Right lobe of liver (tissue), 6 donors: ENCODE data around the gene ISLR2. TPM values are rescaled to one million over a fixed set of nuclear protein-coding genes. Genes with fewer than 3 reads are reported as not detected.

ENCODE experiments used
- ATAC-seq, 4 donors: fragments of 200-7000 bp; cut with Tn5 transposase; one replicate each; pipeline ENCODE4 v1.9.1; 2020; ENCODE audit warnings: mild to moderate bottlenecking in 4 of 4, moderate library complexity in 4 of 4
- DNase-seq, 3 donors: peaks; one replicate each; pipeline ENCODE4 v3.0.0-alpha.2; 2020
- H3K27ac ChIP-seq, 3 donors: fragments of 200-600 bp; one replicate each; pipeline ENCODE4 v1.8.0; 2022
- H3K27me3 ChIP-seq, 2 donors: fragments of 200-600 bp; one replicate each; pipeline ENCODE4 v1.8.0; 2022
- H3K36me3 ChIP-seq, 4 donors: fragments of 200-600 bp; sonication (generic) in 1 of 4; one replicate each; pipeline versions ENCODE4 v1.5.1 to v1.8.0; 2017 to 2022; ENCODE audit warnings: control low read depth in 1 of 4
- H3K4me1 ChIP-seq, 4 donors: fragments of 200-600 bp; sonication (generic) in 1 of 4; one replicate each; pipeline versions ENCODE4 v1.5.1 to v1.8.0; 2017 to 2022; ENCODE audit warnings: control low read depth in 1 of 4
- H3K4me3 ChIP-seq, 3 donors: fragments of 200-600 bp; one replicate each; pipeline ENCODE4 v1.8.0; 2022
- H3K9me3 ChIP-seq, 4 donors: fragments of 200-600 bp; sonication (generic) in 1 of 4; one replicate each; pipeline versions ENCODE4 v1.5.1 to v1.8.0; 2017 to 2022; ENCODE audit warnings: control low read depth in 1 of 4
- POLR2A ChIP-seq: fragments of 450-650 bp; IDR thresholded peaks from one replicate; pipeline ENCODE4 v1.6.1; 2017; ENCODE audit warnings: antibody characterized with exemption, mild to moderate bottlenecking
- WGBS: methylation state at CpG from one replicate; pipeline ENCODE4 v1.1.6; 2018; ENCODE audit warnings: low coverage, low lambda C conversion rate; ENCODE audit not compliant: insufficient coverage; ENCODE audit errors: missing lambda C conversion rate; 5-methylcytosine and 5-hydroxymethylcytosine counted together
- intact Hi-C, 2 donors: fragments of 100-400 bp; cut with DNase I; formaldehyde crosslinking; loops; one replicate each; pipeline versions ENCODE4 v1.11.2 to v1.14.1; 2022
- total RNA-seq, 6 experiments: library from RNA; depleted of rRNA in 2 of 6; stranded (reverse); fragments of >200 nt in 2 of 6; fragmentation: NEBNext Ultra II Directional in 3 of 6; extraction: Animal tissue kit (Norgen Biotek cat#: 25700) in 3 of 6; gene quantifications; one replicate each; pipeline versions ENCODE4 v1.1.0 to v1.2.4, GENCODE V29; 2016 to 2023
- TF ChIP-seq, protein P1 (sequence below), 4 donors: fragments of 200-600 bp in 3 of 4; fragments of 450-650 bp in 1 of 4; IDR thresholded peaks; one replicate each; pipeline versions ENCODE4 v1.5.1 to v1.8.0; 2016 to 2022; ENCODE audit warnings: antibody characterized with exemption in 4 of 4, mild to moderate bottlenecking in 2 of 4
- donor health status: DM: no; HTN: yes; CAD: no.
- donor health status: DM: no; HTN: no; CAD: no.
- donor health status: DM: no; HTN: no; CAD: no.
- donor health status: DM: no; HTN: yes; CAD: no.
- donor health status: DM: no; HTN: yes; CAD: no.

ISLR2 gene
- total RNA-seq, 6 experiments from 2014 or later, result 0.04 TPM; not detected in 5

DNA sequence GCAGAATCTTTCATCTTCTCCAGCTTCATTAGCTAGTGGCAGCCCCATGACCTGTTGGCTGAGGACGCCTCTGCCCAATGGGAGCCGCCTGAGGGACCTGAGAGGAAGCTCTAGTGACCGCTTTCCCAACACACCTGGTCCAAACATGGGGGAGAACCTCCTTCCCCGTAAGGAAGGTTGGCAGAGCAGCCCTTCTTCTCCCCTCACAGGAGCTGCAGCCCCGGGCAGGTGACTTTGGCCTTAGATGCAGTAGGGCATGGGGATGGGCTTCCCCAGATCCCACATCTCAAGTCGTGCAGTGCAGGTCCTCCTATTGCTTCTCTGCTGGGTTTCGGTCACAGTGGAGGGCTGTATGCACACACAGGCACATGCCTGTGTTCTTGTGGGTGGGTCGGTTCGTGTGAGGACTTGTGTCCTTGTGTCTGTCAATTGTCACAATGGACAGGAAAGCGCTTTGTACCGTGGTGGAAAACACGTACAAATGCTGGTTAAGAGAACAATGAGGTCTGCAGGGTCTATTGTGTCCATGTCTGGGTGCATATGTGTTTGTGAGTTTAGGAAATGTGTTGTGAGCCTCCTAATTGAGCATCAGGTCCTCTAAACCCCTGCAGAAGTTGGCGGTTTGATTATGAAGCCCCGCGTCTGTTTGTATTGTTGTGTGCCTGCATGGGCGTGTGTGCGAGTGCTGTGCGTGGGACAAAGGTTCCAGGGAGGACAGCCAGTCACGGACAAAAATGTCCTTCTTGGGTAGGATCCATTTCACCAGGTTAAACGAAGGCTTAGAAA lies 1.4 kb downstream of the ISLR2 start:
- peaks cover 0 to 36% (median 5%) of the 10 kb centered on the region in 4 donors for H3K4me1 ChIP-seq
- 15% methylated on average over 16 of the region's 20 CpGs for WGBS
- DNase-seq (no peak), ATAC-seq (no peak)
- no peak overlapping the region for H3K4me3 ChIP-seq
- intact Hi-C loops, result loop anchor here in 1 of 2 donors (5.0 kb wide), 1 partner anchor 170 kb away; no protein-coding TSS in a partner anchor
- no peak overlapping the region for H3K27ac ChIP-seq
- TF ChIP-seq, protein P1, sequence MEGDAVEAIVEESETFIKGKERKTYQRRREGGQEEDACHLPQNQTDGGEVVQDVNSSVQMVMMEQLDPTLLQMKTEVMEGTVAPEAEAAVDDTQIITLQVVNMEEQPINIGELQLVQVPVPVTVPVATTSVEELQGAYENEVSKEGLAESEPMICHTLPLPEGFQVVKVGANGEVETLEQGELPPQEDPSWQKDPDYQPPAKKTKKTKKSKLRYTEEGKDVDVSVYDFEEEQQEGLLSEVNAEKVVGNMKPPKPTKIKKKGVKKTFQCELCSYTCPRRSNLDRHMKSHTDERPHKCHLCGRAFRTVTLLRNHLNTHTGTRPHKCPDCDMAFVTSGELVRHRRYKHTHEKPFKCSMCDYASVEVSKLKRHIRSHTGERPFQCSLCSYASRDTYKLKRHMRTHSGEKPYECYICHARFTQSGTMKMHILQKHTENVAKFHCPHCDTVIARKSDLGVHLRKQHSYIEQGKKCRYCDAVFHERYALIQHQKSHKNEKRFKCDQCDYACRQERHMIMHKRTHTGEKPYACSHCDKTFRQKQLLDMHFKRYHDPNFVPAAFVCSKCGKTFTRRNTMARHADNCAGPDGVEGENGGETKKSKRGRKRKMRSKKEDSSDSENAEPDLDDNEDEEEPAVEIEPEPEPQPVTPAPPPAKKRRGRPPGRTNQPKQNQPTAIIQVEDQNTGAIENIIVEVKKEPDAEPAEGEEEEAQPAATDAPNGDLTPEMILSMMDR (IDR thresholded peaks at IDR 0.05), result no peak
- TF ChIP-seq POLR2A, result no peak
- H3K27me3 ChIP-seq, result peaks cover 24 to 39% of the 10 kb centered on the region in 2 donors
- no peaks in the 10 kb centered on the region for H3K9me3 ChIP-seq
- no peaks in the 10 kb centered on the region for H3K36me3 ChIP-seq

- 18% methylated on average over 33 of the region's 90 CpGs for WGBS
- no peaks in the 10 kb centered on the region for H3K9me3 ChIP-seq
- no peaks in the 10 kb centered on the region for H3K36me3 ChIP-seq
- DNase-seq (no peak), ATAC-seq (no peak)
- TF ChIP-seq, protein P1 (IDR thresholded peaks at IDR 0.05), result no peak
- TF ChIP-seq POLR2A, result no peak
- no peak overlapping the region for H3K4me3 ChIP-seq
- H3K4me1 ChIP-seq, result peaks cover 0 to 28% (median 4%) of the 10 kb centered on the region in 4 donors
- intact Hi-C loops, result loop anchor here in 1 of 2 donors (5.0 kb wide), 1 partner anchor 169 kb away; no protein-coding TSS in a partner anchor
- no peak overlapping the region for H3K27ac ChIP-seq
- peaks cover 24 to 47% of the 10 kb centered on the region in 2 donors for H3K27me3 ChIP-seq
Observed at GRCh38 chr15:74132681-74133651, 2.6 kb downstream of the ISLR2 start.

DNA sequence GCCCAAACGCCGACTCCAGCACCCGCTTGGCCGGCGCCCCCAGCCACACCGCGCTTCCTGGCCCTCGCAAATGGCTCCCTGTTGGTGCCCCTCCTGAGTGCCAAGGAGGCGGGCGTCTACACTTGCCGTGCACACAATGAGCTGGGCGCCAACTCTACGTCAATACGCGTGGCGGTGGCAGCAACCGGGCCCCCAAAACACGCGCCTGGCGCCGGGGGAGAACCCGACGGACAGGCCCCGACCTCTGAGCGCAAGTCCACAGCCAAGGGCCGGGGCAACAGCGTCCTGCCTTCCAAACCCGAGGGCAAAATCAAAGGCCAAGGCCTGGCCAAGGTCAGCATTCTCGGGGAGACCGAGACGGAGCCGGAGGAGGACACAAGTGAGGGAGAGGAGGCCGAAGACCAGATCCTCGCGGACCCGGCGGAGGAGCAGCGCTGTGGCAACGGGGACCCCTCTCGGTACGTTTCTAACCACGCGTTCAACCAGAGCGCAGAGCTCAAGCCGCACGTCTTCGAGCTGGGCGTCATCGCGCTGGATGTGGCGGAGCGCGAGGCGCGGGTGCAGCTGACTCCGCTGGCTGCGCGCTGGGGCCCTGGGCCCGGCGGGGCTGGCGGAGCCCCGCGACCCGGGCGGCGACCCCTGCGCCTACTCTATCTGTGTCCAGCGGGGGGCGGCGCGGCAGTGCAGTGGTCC lies 3.5 kb downstream of the ISLR2 start:
- peaks cover 18 to 46% of the 10 kb centered on the region in 2 donors for H3K27me3 ChIP-seq
- no peak overlapping the region for H3K27ac ChIP-seq
- H3K4me3 ChIP-seq, result no peak overlapping the region
- H3K4me1 ChIP-seq, result peaks cover 0 to 24% (median 0%) of the 10 kb centered on the region in 4 donors
- 15% methylated on average over 4 of the region's 71 CpGs for WGBS
- no peak for ATAC-seq
- H3K9me3 ChIP-seq, result no peaks in the 10 kb centered on the region
- no peaks in the 10 kb centered on the region for H3K36me3 ChIP-seq
- intact Hi-C loops, result loop anchor here in 1 of 2 donors (5.0 kb wide), 1 partner anchor 168 kb away; no protein-coding TSS in a partner anchor
- TF ChIP-seq POLR2A, result no peak
- TF ChIP-seq, protein P1 (IDR thresholded peaks at IDR 0.05), result no peak
- DNase-seq, result no peak
